K562 (cell line): ENCODE measurements around the gene SLC26A2. TPM values are rescaled to one million over a fixed set of nuclear protein-coding genes. Genes with fewer than 3 reads are reported as not detected.
A peak's percentile ranks its signal among the peaks of the same experiment; 100 is the strongest.

ENCODE experiments used
- ARID2 ChIP-seq: fragments of 450-650 bp; IDR thresholded peaks from 2 replicates; pipeline ENCODE4 v1.6.1; 2017; ENCODE audit warnings: antibody characterized with exemption, mild to moderate bottlenecking
- ARNT ChIP-seq, 2 experiments: fragments of 450-650 bp; IDR thresholded peaks; 2 replicates each; pipeline ENCODE4 v1.6.1; 2016; ENCODE audit warnings: mild to moderate bottlenecking in 1 of 2
- ATF1 ChIP-seq, 2 experiments: fragments of 450-650 bp in 1 of 2; IDR thresholded peaks; 2 replicates each; pipeline ENCODE4 v1.6.1; 2016; ENCODE audit warnings: missing compliant biosample characterization in 1 of 2, missing genetic modification characterization in 1 of 2
- CBX1 ChIP-seq: sonication (generic); IDR thresholded peaks from 2 replicates; pipeline ENCODE4 v1.6.1; 2016; ENCODE audit warnings: antibody characterized with exemption, low read depth, mild to moderate bottlenecking
- DIDO1 ChIP-seq: fragments of 450-650 bp; IDR thresholded peaks from 2 replicates; pipeline ENCODE4 v1.6.1; 2016; ENCODE audit warnings: low read depth, missing biosample characterization, missing genetic modification characterization
- ESRRA ChIP-seq: fragments of 450-650 bp; IDR thresholded peaks from 2 replicates; pipeline ENCODE4 v1.6.1; 2014; ENCODE audit warnings: low read depth, mild to moderate bottlenecking, moderate library complexity, borderline replicate concordance
- HDAC1 ChIP-seq, 2 experiments: fragments of 450-650 bp; IDR thresholded peaks; 2 replicates each; pipeline ENCODE4 v1.6.1; 2016 to 2017; ENCODE audit warnings: inconsistent platforms in 1 of 2, mild to moderate bottlenecking in 1 of 2, moderate library complexity in 1 of 2
- HDAC3 ChIP-seq: fragments of 450-650 bp; IDR thresholded peaks from 2 replicates; pipeline ENCODE4 v1.6.1; 2018; ENCODE audit warnings: borderline replicate concordance, mild to moderate bottlenecking, moderate library complexity; ENCODE audit not compliant: partially characterized antibody
- MTA3 ChIP-seq: fragments of 450-650 bp; formaldehyde crosslinking; IDR thresholded peaks from 2 replicates; pipeline ENCODE4 v1.6.1; 2017; ENCODE audit warnings: mild to moderate bottlenecking, borderline replicate concordance
- NUFIP1 ChIP-seq: fragments of 450-650 bp; IDR thresholded peaks from 2 replicates; pipeline ENCODE4 v1.6.1; 2018; ENCODE audit not compliant: partially characterized antibody
- PHTF2 ChIP-seq: fragments of 250-450 bp; sonication (Bioruptor Pico); IDR thresholded peaks from 2 replicates; pipeline ENCODE4 v1.5.0; 2021; ENCODE audit warnings: mild to moderate bottlenecking
- RCOR1 ChIP-seq, 2 experiments: IDR thresholded peaks; 2 replicates each; pipeline ENCODE4 v1.6.1; 2012; ENCODE audit warnings: low read depth in 2 of 2, low read length in 2 of 2, borderline replicate concordance in 1 of 2, improper control_type of control experiment in 1 of 2
- SRF ChIP-seq, 2 experiments: fragments of 250-450, 450-650 bp in 1 of 2; sonication (Bioruptor Pico) in 1 of 2; sonication (generic) in 1 of 2; formaldehyde crosslinking; IDR thresholded peaks; 2 replicates each; pipeline versions ENCODE4 v1.5.0 to v1.5.1; 2020 to 2022; ENCODE audit warnings: mild to moderate bottlenecking in 1 of 2, missing genetic modification reagents in 1 of 2
- TGIF2 ChIP-seq: sonication (generic); formaldehyde crosslinking; IDR thresholded peaks from 2 replicates; pipeline ENCODE4 v1.8.1; 2022; ENCODE audit warnings: mild to moderate bottlenecking, missing genetic modification reagents, moderate library complexity
- THRAP3 ChIP-seq: fragments of 450-650 bp; IDR thresholded peaks from 2 replicates; pipeline ENCODE4 v1.6.1; 2016; ENCODE audit warnings: mild to moderate bottlenecking, inconsistent platforms, borderline replicate concordance
- YY1 ChIP-seq, 3 experiments: IDR thresholded peaks; 2 replicates each; pipeline ENCODE4 v1.6.1; 2011; ENCODE audit warnings: low read length in 2 of 3, mild to moderate bottlenecking in 2 of 3, moderate library complexity in 2 of 3, borderline replicate concordance in 1 of 3, control low read depth in 1 of 3, low read depth in 1 of 3; ENCODE audit not compliant: insufficient read depth in 3 of 3, insufficient replicate concordance in 2 of 3, control insufficient read depth in 1 of 3, insufficient read length in 1 of 3; ENCODE audit errors: extremely low read depth in 1 of 3
- ZNF311 ChIP-seq: fragments of 250-450 bp; sonication (Bioruptor Pico); IDR thresholded peaks from 2 replicates; pipeline ENCODE4 v1.4.0; 2020; ENCODE audit warnings: mild to moderate bottlenecking, moderate library complexity
- ZNF76 ChIP-seq: fragments of 250-450 bp; sonication (Bioruptor Pico); IDR thresholded peaks from 2 replicates; pipeline ENCODE4 v1.4.0; 2020; ENCODE audit warnings: mild to moderate bottlenecking, moderate library complexity, borderline replicate concordance
- polyA plus RNA-seq, 8 experiments: library from polyadenylated mRNA; depleted of rRNA in 4 of 8; stranded (reverse) in 5 of 8; unstranded in 3 of 8; fragments of >200 nt; fragmentation: Nextera tagmentation in 2 of 8; fragmentation: Illumina TruSeq in 1 of 8; extraction: Ambion mirVana in 2 of 8; extraction: Trizol in 1 of 8; gene quantifications; 2 replicates each; pipeline versions ENCODE4 v1.2.1 to v1.2.3, GENCODE V29; 2011 to 2014; ENCODE audit warnings: inconsistent platforms in 1 of 8, missing spikeins in 1 of 8
- total RNA-seq, 7 experiments: library from RNA; depleted of rRNA in 6 of 7; stranded (reverse); fragments of >200 nt in 6 of 7; fragmentation: Illumina TruSeq in 2 of 7; extraction: Trizol in 2 of 7; gene quantifications; 2 replicates each; pipeline versions ENCODE4 v1.2.1 to v1.2.3, GENCODE V29; 2011 to 2021; ENCODE audit warnings: low replicate concordance in 1 of 7
- TF ChIP-seq, protein P1 (sequence below): fragments of 450-650 bp; IDR thresholded peaks from 2 replicates; pipeline ENCODE4 v1.6.1; 2018; ENCODE audit warnings: mild to moderate bottlenecking, low read depth; ENCODE audit not compliant: partially characterized antibody
- TF ChIP-seq, protein P2 (sequence below): fragments of 250-450 bp; sonication (Bioruptor Pico); IDR thresholded peaks from 2 replicates; pipeline ENCODE4 v1.8.0; 2022; ENCODE audit warnings: inconsistent platforms, mild to moderate bottlenecking, moderate library complexity, borderline replicate concordance
- TF ChIP-seq, protein P3 (sequence below): fragments of 450-650 bp; formaldehyde crosslinking; IDR thresholded peaks from 2 replicates; pipeline ENCODE4 v1.4.0; 2020; ENCODE audit warnings: mild to moderate bottlenecking, mixed read lengths
- TF ChIP-seq, protein P4 (sequence below): fragments of 450-650 bp; formaldehyde crosslinking; IDR thresholded peaks from 2 replicates; pipeline ENCODE4 v1.4.0; 2022; ENCODE audit warnings: missing genetic modification characterization

SLC26A2 gene
- total and polyA plus RNA-seq, 9 of the 15 experiments (the other 6 are each of a cell fraction or from before 2014, with no cell fraction given): 1.1 to 6.3 (median 3.6) TPM

DNA sequence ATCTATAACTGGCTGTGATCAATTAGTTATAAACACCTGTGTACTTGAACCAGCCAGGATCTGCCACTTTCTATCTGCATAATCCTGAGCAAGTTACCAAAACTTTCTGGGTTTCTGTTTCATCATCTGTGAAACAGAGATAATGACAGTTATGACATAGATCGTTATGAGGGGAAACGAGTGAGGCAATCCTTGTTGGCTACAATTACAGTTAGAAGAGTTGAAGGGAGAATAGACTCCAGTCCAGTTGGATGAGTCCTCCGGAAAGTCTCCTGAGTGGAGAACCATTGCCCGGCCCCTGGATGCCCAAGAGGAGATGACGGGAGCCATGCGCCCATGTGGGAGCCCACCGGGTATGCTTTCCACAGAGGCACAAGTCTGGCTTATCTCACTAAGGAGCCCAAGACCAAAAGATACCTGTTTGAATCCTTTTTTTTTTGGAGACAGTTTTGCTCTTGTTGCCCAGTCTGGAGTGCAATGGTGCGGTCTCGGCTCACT is 20.4 kb upstream of the SLC26A2 start (continued):
- TF ChIP-seq TGIF2 (CRISPR knock-in tag) (no peak), ATF1 (CRISPR knock-in tag; IDR thresholded peaks at IDR 0.05) (no peak), ATF1 (tag; IDR thresholded peaks at IDR 0.05) (peak; percentile 86), THRAP3 (no peak), MTA3 (peak; percentile 78; the same call in 1 of the 2 replicates), CBX1 (no peak), ZNF76 (CRISPR knock-in tag) (no peak), NUFIP1 (no peak), RCOR1 (IDR thresholded peaks at IDR 0.05; ENCODE audit: borderline replicate concordance in 1 of 2, low read depth in 2 of 2, low read length in 2 of 2) (peak in 1 of 2 experiments; percentile 85; a peak in 2 of 4 replicates), ARID2 (no peak), SRF (CRISPR knock-in tag; IDR thresholded peaks at IDR 0.05) (no peak), HDAC1 (IDR thresholded peaks at IDR 0.05) (peak in 1 of 2 experiments; percentile 53; a peak in 1 of 4 replicates), ZNF311 (CRISPR knock-in tag) (no peak), PHTF2 (CRISPR knock-in tag) (no peak), ESRRA (peak; percentile 71; the same call in 1 of the 2 replicates), DIDO1 (tag) (no peak), HDAC3 (peak; percentile 75), YY1 (IDR thresholded peaks at IDR 0.05; ENCODE audit: borderline replicate concordance in 1 of 3, control insufficient read depth in 1 of 3, extremely low read depth in 1 of 3, insufficient read depth in 3 of 3, insufficient read length in 1 of 3, insufficient replicate concordance in 2 of 3, low read depth in 1 of 3, low read length in 2 of 3) (peak in 1 of 3 experiments; percentile 38), ARNT (IDR thresholded peaks at IDR 0.05) (peak; percentile 29 to 88; a peak in 2 of 4 replicates)
- TF ChIP-seq, protein P1, sequence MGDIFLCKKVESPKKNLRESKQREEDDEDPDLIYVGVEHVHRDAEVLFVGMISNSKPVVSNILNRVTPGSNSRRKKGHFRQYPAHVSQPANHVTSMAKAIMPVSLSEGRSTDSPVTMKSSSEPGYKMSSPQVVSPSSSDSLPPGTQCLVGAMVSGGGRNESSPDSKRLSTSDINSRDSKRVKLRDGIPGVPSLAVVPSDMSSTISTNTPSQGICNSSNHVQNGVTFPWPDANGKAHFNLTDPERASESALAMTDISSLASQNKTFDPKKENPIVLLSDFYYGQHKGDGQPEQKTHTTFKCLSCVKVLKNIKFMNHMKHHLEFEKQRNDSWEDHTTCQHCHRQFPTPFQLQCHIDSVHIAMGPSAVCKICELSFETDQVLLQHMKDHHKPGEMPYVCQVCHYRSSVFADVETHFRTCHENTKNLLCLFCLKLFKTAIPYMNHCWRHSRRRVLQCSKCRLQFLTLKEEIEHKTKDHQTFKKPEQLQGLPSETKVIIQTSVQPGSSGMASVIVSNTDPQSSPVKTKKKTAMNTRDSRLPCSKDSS: no peak
- TF ChIP-seq, protein P2, sequence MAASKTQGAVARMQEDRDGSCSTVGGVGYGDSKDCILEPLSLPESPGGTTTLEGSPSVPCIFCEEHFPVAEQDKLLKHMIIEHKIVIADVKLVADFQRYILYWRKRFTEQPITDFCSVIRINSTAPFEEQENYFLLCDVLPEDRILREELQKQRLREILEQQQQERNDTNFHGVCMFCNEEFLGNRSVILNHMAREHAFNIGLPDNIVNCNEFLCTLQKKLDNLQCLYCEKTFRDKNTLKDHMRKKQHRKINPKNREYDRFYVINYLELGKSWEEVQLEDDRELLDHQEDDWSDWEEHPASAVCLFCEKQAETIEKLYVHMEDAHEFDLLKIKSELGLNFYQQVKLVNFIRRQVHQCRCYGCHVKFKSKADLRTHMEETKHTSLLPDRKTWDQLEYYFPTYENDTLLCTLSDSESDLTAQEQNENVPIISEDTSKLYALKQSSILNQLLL (CRISPR knock-in tag): no peak
- TF ChIP-seq, protein P3, sequence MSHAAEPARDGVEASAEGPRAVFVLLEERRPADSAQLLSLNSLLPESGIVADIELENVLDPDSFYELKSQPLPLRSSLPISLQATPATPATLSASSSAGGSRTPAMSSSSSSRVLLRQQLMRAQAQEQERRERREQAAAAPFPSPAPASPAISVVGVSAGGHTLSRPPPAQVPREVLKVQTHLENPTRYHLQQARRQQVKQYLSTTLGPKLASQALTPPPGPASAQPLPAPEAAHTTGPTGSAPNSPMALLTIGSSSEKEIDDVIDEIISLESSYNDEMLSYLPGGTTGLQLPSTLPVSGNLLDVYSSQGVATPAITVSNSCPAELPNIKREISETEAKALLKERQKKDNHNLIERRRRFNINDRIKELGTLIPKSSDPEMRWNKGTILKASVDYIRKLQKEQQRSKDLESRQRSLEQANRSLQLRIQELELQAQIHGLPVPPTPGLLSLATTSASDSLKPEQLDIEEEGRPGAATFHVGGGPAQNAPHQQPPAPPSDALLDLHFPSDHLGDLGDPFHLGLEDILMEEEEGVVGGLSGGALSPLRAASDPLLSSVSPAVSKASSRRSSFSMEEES: no peak
- TF ChIP-seq, protein P4, sequence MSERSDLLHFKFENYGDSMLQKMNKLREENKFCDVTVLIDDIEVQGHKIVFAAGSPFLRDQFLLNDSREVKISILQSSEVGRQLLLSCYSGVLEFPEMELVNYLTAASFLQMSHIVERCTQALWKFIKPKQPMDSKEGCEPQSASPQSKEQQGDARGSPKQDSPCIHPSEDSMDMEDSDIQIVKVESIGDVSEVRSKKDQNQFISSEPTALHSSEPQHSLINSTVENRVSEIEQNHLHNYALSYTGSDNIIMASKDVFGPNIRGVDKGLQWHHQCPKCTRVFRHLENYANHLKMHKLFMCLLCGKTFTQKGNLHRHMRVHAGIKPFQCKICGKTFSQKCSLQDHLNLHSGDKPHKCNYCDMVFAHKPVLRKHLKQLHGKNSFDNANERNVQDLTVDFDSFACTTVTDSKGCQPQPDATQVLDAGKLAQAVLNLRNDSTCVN (CRISPR knock-in tag): no peak
